GM12878 (cell line): ENCODE measurements around the gene CASP4.

Experiments
- CREB1 ChIP-seq: IDR thresholded peaks from 2 replicates; pipeline ENCODE4 v1.6.1; 2012; ENCODE audit warnings: low read depth, mild to moderate bottlenecking, inconsistent platforms
- EZH2 ChIP-seq: IDR thresholded peaks from 2 replicates; pipeline ENCODE4 v1.6.1; 2012; ENCODE audit warnings: low read depth, mild to moderate bottlenecking, control low read depth, inconsistent platforms, low read length, borderline replicate concordance; ENCODE audit not compliant: control insufficient read depth
- FOS ChIP-seq: IDR thresholded peaks from 3 replicates; pipeline ENCODE4 v1.6.1; 2011; ENCODE audit warnings: borderline replicate concordance; ENCODE audit not compliant: insufficient read length; ENCODE audit errors: extremely low read depth
- HDAC2 ChIP-seq: fragments of 200-600 bp; sonication (generic); IDR thresholded peaks from 2 replicates; pipeline ENCODE4 v1.6.1; 2017
- POLR2AphosphoS5 ChIP-seq: IDR thresholded peaks from 2 replicates; pipeline ENCODE4 v1.6.1; 2011; ENCODE audit warnings: mild to moderate bottlenecking, low read length, inconsistent platforms
- RAD21 ChIP-seq: IDR thresholded peaks from 2 replicates; pipeline ENCODE4 v1.6.1; 2011; ENCODE audit warnings: mild to moderate bottlenecking, low read depth, low read length, moderate library complexity; ENCODE audit not compliant: insufficient read depth
- SIN3A ChIP-seq: IDR thresholded peaks from 2 replicates; pipeline ENCODE4 v1.6.1; 2012; ENCODE audit warnings: low read depth, low read length, improper control_type of control experiment
- ZNF274 ChIP-seq: IDR thresholded peaks from one replicate; pipeline ENCODE4 v1.8.0; 2011; ENCODE audit not compliant: insufficient read length, insufficient read depth
- ZNF384 ChIP-seq: IDR thresholded peaks from 2 replicates; pipeline ENCODE4 v1.6.1; 2012; ENCODE audit warnings: low read depth, mild to moderate bottlenecking, low read length, improper control_type of control experiment, borderline replicate concordance
- TF ChIP-seq, protein P1 (sequence below), 3 experiments: IDR thresholded peaks in 2 of 3; conservative IDR thresholded peaks in 1 of 3; 2 replicates each; pipeline ENCODE4 v1.5.1; 2011; ENCODE audit warnings: low read depth in 3 of 3, low read length in 3 of 3, mild to moderate bottlenecking in 3 of 3, control low read depth in 2 of 3, moderate library complexity in 2 of 3, inconsistent platforms in 1 of 3, mixed read lengths in 1 of 3; ENCODE audit not compliant: control insufficient read depth in 2 of 3, insufficient read depth in 1 of 3; ENCODE audit errors: extremely low read depth in 1 of 3
- TF ChIP-seq, protein P2 (sequence below): IDR thresholded peaks from 2 replicates; pipeline ENCODE4 v1.6.1; 2012; ENCODE audit warnings: low read length, inconsistent platforms

DNA sequence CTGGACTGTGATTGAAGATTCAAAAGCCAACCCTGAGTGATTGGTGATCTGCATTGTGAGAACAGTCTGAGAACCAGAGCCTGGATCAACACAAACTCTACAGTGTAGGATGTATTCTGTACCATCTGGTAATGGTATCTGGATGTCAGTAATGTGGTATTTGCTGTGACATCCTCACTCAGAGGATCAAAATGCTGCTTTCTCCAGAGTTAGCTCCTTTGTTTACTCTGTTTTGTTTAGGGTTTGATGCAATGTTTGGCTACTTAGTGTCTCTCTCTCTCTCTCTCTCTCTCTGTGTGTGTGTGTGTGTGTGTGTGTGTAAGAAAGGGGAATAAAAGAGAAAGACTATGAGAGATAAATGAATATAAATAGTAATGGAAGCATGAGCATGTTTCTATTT, 24.3 kb downstream of the CASP4 start:
- TF ChIP-seq POLR2AphosphoS5, result no peak
- no peak for TF ChIP-seq RAD21
- TF ChIP-seq, protein P1, sequence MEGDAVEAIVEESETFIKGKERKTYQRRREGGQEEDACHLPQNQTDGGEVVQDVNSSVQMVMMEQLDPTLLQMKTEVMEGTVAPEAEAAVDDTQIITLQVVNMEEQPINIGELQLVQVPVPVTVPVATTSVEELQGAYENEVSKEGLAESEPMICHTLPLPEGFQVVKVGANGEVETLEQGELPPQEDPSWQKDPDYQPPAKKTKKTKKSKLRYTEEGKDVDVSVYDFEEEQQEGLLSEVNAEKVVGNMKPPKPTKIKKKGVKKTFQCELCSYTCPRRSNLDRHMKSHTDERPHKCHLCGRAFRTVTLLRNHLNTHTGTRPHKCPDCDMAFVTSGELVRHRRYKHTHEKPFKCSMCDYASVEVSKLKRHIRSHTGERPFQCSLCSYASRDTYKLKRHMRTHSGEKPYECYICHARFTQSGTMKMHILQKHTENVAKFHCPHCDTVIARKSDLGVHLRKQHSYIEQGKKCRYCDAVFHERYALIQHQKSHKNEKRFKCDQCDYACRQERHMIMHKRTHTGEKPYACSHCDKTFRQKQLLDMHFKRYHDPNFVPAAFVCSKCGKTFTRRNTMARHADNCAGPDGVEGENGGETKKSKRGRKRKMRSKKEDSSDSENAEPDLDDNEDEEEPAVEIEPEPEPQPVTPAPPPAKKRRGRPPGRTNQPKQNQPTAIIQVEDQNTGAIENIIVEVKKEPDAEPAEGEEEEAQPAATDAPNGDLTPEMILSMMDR (IDR thresholded peaks at IDR 0.05 in 2 of 3, conservative IDR thresholded peaks at IDR 0.05 in 1 of 3; ENCODE audit: control insufficient read depth in 2 of 3, extremely low read depth in 1 of 3, insufficient read depth in 1 of 3, low read depth in 3 of 3, low read length in 3 of 3), result no peak
- TF ChIP-seq CREB1, result no peak
- TF ChIP-seq, protein P2, sequence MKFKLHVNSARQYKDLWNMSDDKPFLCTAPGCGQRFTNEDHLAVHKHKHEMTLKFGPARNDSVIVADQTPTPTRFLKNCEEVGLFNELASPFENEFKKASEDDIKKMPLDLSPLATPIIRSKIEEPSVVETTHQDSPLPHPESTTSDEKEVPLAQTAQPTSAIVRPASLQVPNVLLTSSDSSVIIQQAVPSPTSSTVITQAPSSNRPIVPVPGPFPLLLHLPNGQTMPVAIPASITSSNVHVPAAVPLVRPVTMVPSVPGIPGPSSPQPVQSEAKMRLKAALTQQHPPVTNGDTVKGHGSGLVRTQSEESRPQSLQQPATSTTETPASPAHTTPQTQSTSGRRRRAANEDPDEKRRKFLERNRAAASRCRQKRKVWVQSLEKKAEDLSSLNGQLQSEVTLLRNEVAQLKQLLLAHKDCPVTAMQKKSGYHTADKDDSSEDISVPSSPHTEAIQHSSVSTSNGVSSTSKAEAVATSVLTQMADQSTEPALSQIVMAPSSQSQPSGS, result no peak
- TF ChIP-seq FOS, result no peak
- no peak for TF ChIP-seq EZH2
- TF ChIP-seq HDAC2, result no peak
- no peak for TF ChIP-seq SIN3A
- TF ChIP-seq ZNF274, result no peak
- no peak for TF ChIP-seq ZNF384
